SU-DHL-6 (cell line): ENCODE results near the gene FBXL13.

Source experiments
- H2AFZ ChIP-seq: fragments of 200-600 bp; sonication (generic); 2 replicates; pipeline ENCODE4 v1.6.1; 2014; ENCODE audit warnings: low read depth, mild to moderate bottlenecking, moderate library complexity, mixed read lengths, antibody characterized with exemption, low read length; ENCODE audit not compliant: severe bottlenecking
- H3F3A ChIP-seq: fragments of 200-600 bp; shearing (Covaris generic); 2 replicates; pipeline ENCODE4 v1.6.0; 2016; ENCODE audit warnings: antibody characterized with exemption, mild to moderate bottlenecking; ENCODE audit not compliant: insufficient read depth
- H3K27ac ChIP-seq: fragments of 200-600 bp; sonication (generic); 2 replicates; pipeline ENCODE4 v1.5.1; 2016; ENCODE audit warnings: low read depth, mild to moderate bottlenecking, low read length, moderate library complexity, mixed read lengths
- H3K27me3 ChIP-seq: fragments of 200-600 bp; sonication (generic), shearing (Covaris generic); 2 replicates; pipeline ENCODE4 v1.6.0; 2014; ENCODE audit warnings: mild to moderate bottlenecking, low read length
- H3K36me3 ChIP-seq: fragments of 200-600 bp; sonication (generic); 2 replicates; pipeline ENCODE4 v1.6.1; 2014; ENCODE audit warnings: mild to moderate bottlenecking, low read length, mixed read lengths
- H3K4me2 ChIP-seq: fragments of 300-600, 200-600 bp; shearing (Covaris generic), sonication (generic); 2 replicates; pipeline ENCODE4 v1.6.0; 2014; ENCODE audit warnings: low read length, low read depth, mild to moderate bottlenecking; ENCODE audit not compliant: poor library complexity, severe bottlenecking
- H3K4me3 ChIP-seq: fragments of 200-600 bp; sonication (generic); 2 replicates; pipeline ENCODE4 v1.5.1; 2014; ENCODE audit warnings: antibody characterized with exemption, low read length, mild to moderate bottlenecking, mixed read lengths; ENCODE audit not compliant: insufficient read depth, poor library complexity, severe bottlenecking
- H3K79me2 ChIP-seq: fragments of 200-600 bp; sonication (generic); 2 replicates; pipeline ENCODE4 v1.6.1; 2014; ENCODE audit warnings: mild to moderate bottlenecking, low read length, moderate library complexity; ENCODE audit not compliant: insufficient read depth
- H3K9ac ChIP-seq: fragments of 200-600 bp; sonication (generic); 2 replicates; pipeline ENCODE4 v1.7.0; 2014; ENCODE audit warnings: mild to moderate bottlenecking, low read length
- H3K9me2 ChIP-seq: fragments of 200-600 bp; sonication (generic); replicated peaks from 2 replicates; pipeline ENCODE4 v1.6.1; 2014; ENCODE audit warnings: low read length; ENCODE audit not compliant: insufficient read depth
- H3K9me3 ChIP-seq: fragments of 200-600 bp; sonication (generic); 2 replicates; pipeline ENCODE4 v1.6.1; 2014; ENCODE audit warnings: low read length, mixed read lengths; ENCODE audit not compliant: insufficient read depth
- H4K20me1 ChIP-seq: fragments of 200-600 bp; sonication (generic); 2 replicates; pipeline ENCODE4 v1.6.1; 2014; ENCODE audit warnings: low read depth, mild to moderate bottlenecking, antibody characterized with exemption, low read length, moderate library complexity, mixed read lengths
- EZH2phosphoT487 ChIP-seq: fragments of 200-600 bp; sonication (generic), shearing (Covaris generic); conservative IDR thresholded peaks from 2 replicates; pipeline ENCODE4 v1.6.1; 2018; ENCODE audit warnings: mild to moderate bottlenecking, antibody characterized with exemption, low read length, moderate library complexity, mixed read lengths
- TF ChIP-seq, protein P1 (sequence below): fragments of 200-600 bp; sonication (generic); IDR thresholded peaks from one replicate; pipeline ENCODE4 v1.5.1; 2017; ENCODE audit warnings: antibody characterized with exemption, mild to moderate bottlenecking, low read length, moderate library complexity; ENCODE audit not compliant: insufficient read depth, poor library complexity, severe bottlenecking

FBXL13 gene

DNA sequence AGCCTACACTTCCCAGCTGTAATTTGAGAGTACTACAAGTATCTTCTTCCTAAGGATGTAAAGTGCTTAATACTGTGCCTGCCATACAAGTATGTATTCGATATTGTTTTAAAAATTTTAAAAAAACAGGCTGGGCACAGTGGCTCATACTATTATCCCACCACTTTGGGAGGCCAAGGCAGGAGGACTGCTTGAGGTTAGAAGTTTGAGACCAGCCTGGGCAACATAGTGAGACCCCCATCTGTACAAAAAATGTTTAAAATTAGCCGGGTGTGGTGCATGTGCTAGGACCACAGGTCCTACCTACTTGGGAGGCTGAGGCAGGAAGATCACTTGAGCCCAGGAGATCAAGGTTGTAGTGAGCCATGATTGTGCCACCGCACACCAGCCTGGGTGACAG lies 8.6 kb upstream of the FBXL13 start:
- H3K9me3 ChIP-seq = no peaks in the 10 kb centered on the region
- no peaks in the 10 kb centered on the region for H3K9me2 ChIP-seq
- H3K27ac ChIP-seq = no peak overlapping the region
- peaks cover 16% of the 10 kb centered on the region for H3K36me3 ChIP-seq
- H3K4me3 ChIP-seq = no peak overlapping the region
- no peak overlapping the region for H3K4me2 ChIP-seq
- H3K9ac ChIP-seq = no peak overlapping the region
- no peak for TF ChIP-seq EZH2phosphoT487
- TF ChIP-seq, protein P1, sequence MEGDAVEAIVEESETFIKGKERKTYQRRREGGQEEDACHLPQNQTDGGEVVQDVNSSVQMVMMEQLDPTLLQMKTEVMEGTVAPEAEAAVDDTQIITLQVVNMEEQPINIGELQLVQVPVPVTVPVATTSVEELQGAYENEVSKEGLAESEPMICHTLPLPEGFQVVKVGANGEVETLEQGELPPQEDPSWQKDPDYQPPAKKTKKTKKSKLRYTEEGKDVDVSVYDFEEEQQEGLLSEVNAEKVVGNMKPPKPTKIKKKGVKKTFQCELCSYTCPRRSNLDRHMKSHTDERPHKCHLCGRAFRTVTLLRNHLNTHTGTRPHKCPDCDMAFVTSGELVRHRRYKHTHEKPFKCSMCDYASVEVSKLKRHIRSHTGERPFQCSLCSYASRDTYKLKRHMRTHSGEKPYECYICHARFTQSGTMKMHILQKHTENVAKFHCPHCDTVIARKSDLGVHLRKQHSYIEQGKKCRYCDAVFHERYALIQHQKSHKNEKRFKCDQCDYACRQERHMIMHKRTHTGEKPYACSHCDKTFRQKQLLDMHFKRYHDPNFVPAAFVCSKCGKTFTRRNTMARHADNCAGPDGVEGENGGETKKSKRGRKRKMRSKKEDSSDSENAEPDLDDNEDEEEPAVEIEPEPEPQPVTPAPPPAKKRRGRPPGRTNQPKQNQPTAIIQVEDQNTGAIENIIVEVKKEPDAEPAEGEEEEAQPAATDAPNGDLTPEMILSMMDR = no peak
- H3K79me2 ChIP-seq = 0 out of 2 replicates have a peak, but pooled peaks cover 4% of the 10 kb centered on the region
- 0 out of 2 replicates have a peak, but pooled peaks cover 11% of the 10 kb centered on the region for H3F3A ChIP-seq
- no peaks in the 10 kb centered on the region for H4K20me1 ChIP-seq
- H3K27me3 ChIP-seq = no peaks in the 10 kb centered on the region
- H2AFZ ChIP-seq = no peak overlapping the region

DNA sequence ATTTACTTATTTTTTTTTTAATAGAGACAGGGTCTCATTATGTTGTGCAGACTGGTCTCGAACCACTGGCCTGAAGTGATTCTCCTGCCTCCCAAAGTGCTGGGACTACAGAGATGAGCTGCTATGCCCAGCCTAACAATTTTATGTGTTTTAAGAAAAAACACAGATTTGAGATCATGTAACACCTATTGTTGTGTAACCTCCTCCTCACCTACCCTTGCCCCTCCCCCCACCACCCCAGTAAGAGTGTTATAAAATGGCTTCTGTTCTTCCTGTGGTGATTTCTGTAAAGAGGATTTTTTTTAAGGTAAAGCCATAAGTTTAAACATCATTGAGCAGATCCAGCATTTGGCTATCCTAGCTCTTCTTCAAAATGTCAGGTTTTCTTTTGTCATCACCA lies 7.9 kb upstream of the FBXL13 start:
- H3K27me3 ChIP-seq = no peaks in the 10 kb centered on the region
- no peak overlapping the region for H2AFZ ChIP-seq
- no peaks in the 10 kb centered on the region for H4K20me1 ChIP-seq
- no peak overlapping the region for H3K4me2 ChIP-seq
- H3K9me3 ChIP-seq = no peaks in the 10 kb centered on the region
- no peak overlapping the region for H3K9ac ChIP-seq
- TF ChIP-seq EZH2phosphoT487 = no peak
- TF ChIP-seq, protein P1 = no peak
- no peaks in the 10 kb centered on the region for H3K9me2 ChIP-seq
- H3K4me3 ChIP-seq = no peak overlapping the region
- peaks cover 4% of the 10 kb centered on the region; the same call in 1 of the 2 replicates for H3K79me2 ChIP-seq
- H3K36me3 ChIP-seq = peaks cover 9% of the 10 kb centered on the region; the same call in 1 of the 2 replicates
- H3F3A ChIP-seq = 0 out of 2 replicates have a peak, but pooled peaks cover 11% of the 10 kb centered on the region
- H3K27ac ChIP-seq = no peak overlapping the region

DNA sequence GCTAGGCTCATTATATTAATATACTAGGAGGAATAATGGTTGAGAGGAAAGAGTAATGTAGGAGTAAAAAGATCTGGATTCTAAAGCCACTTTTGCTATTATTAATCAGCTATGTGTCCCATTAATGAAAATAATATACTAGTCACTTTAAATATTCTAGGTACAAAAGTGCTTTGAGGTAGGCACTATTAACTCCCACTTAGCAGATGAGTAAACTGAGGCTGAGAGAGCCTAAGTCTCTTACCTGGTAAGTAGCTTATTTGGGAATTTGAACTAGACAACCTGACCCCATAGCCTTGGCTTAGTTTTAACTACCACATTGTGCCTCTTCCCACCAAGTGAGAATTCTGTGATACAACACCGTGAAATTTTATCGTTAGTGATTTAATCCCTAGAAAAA lies 6.3 kb upstream of the FBXL13 start:
- H3K9ac ChIP-seq = no peak overlapping the region
- no peak for TF ChIP-seq EZH2phosphoT487
- TF ChIP-seq, protein P1 = no peak
- H3K36me3 ChIP-seq = 0 out of 2 replicates have a peak, but pooled peaks cover 5% of the 10 kb centered on the region
- no peaks in the 10 kb centered on the region for H4K20me1 ChIP-seq
- H3K27ac ChIP-seq = no peak overlapping the region
- no peaks in the 10 kb centered on the region for H3K27me3 ChIP-seq
- no peak overlapping the region for H2AFZ ChIP-seq
- H3K9me2 ChIP-seq = no peaks in the 10 kb centered on the region
- H3K9me3 ChIP-seq = no peaks in the 10 kb centered on the region
- H3F3A ChIP-seq = 0 out of 2 replicates have a peak, but pooled peaks cover 8% of the 10 kb centered on the region
- H3K4me3 ChIP-seq = no peak overlapping the region
- peaks cover 17% of the 10 kb centered on the region for H3K79me2 ChIP-seq
- H3K4me2 ChIP-seq = no peak overlapping the region
